Naive B cell (primary cell): Measurements from ENCODE around the gene SEMA3F. TPM values are rescaled to one million over a fixed set of nuclear protein-coding genes. Genes with fewer than 3 reads are reported as not detected.
A peak's percentile ranks its signal among the peaks of the same experiment; 100 is the strongest.

Source experiments
- ATAC-seq, 2 donors: fragments of 150-1000 bp; cut with Tn5 transposase; 2 replicates each; pipeline ENCODE4 v1.10.0; 2021; ENCODE audit warnings: low read depth in 2 of 2, mild to moderate bottlenecking in 2 of 2, moderate library complexity in 2 of 2
- DNase-seq: peaks from one replicate; pipeline ENCODE4 v3.0.0; 2022
- H3K27ac Mint-ChIP-seq, 6 donors: one replicate each; pipeline ENCODE4 v1.8.0; 2020 to 2022; ENCODE audit warnings: mild to moderate bottlenecking in 6 of 6, mixed read lengths in 6 of 6, moderate library complexity in 5 of 6, inconsistent platforms in 2 of 6
- H3K27me3 Mint-ChIP-seq, 3 donors: one replicate each; pipeline ENCODE4 v1.8.0; 2021 to 2022; ENCODE audit warnings: mixed read lengths in 3 of 3, mild to moderate bottlenecking in 1 of 3
- H3K36me3 Mint-ChIP-seq, 2 donors: one replicate each; pipeline ENCODE4 v1.8.0; 2020 to 2022; ENCODE audit warnings: mixed read lengths in 2 of 2, inconsistent platforms in 1 of 2, mild to moderate bottlenecking in 1 of 2
- H3K4me1 Mint-ChIP-seq, 3 donors: one replicate each; pipeline ENCODE4 v1.8.0; 2020 to 2022; ENCODE audit warnings: mixed read lengths in 3 of 3, inconsistent platforms in 1 of 3, mild to moderate bottlenecking in 1 of 3, moderate library complexity in 1 of 3
- H3K4me3 Mint-ChIP-seq, 8 donors: one replicate each; pipeline ENCODE4 v1.8.0; 2020 to 2022; ENCODE audit warnings: mild to moderate bottlenecking in 8 of 8, mixed read lengths in 8 of 8, moderate library complexity in 8 of 8, inconsistent platforms in 2 of 8
- H3K9me3 Mint-ChIP-seq, 7 donors: one replicate each; pipeline ENCODE4 v1.8.0; 2020 to 2022; ENCODE audit warnings: mixed read lengths in 7 of 7, mild to moderate bottlenecking in 5 of 7, inconsistent platforms in 2 of 7, moderate library complexity in 1 of 7
- polyA plus RNA-seq, 6 donors: library from polyadenylated mRNA; unstranded; fragments of 300-500 nt; fragmentation: Illumina TruSeq; gene quantifications; one replicate each; pipeline ENCODE4 v1.2.3, GENCODE V29; 2021; ENCODE audit warnings: low read depth in 6 of 6

Gene SEMA3F
- polyA plus RNA-seq, 6 donors from 2014 or later, result not detected

DNA sequence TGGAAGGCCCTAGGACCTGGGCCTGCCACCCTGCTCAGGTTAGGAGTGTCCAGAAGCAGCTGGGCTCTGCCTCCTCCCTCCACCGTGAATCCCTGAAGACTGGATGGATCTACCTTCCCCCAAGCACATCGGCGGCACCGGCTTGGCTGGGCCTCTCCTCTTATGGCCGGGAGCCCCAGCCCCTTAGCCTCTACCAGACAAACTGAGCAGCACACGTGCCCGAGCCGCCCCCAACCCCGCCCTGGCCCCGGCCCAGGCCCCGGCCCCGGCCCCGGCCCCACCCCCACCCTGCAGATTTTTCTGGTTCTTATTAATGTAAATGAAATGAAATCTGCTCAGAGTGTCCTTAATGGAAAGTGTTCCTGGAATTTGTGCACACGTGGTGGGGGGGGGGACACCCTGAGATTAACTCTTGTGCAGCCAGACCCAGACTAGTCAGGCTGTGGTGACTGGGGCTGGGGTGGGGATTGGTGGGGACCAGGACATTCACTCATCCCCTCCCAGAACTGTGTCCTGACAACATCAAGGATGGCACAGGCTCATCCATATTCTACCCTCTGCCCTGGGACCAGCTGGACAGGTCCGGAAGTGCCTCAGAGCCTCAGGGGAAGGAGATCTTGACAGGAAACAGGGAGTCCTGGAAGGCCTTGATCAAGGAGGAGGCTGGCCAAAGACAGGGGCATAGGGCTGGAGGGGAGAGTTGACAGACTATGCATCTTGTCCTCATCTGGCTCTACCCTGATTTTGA is 30.9 kb upstream of the SEMA3F start:
- DNase-seq (no peak), ATAC-seq (no peak)
- H3K4me3 Mint-ChIP-seq, result no peak overlapping the region
- peaks cover 6 to 10% (median 7%) of the 10 kb centered on the region in 3 donors for H3K4me1 Mint-ChIP-seq
- H3K9me3 Mint-ChIP-seq, result no peaks in the 10 kb centered on the region
- H3K36me3 Mint-ChIP-seq, result no peaks in the 10 kb centered on the region
- H3K27me3 Mint-ChIP-seq, result no peaks in the 10 kb centered on the region
- H3K27ac Mint-ChIP-seq, result peak overlapping the region in 1 of 6 donors; percentile 63

- Mint-ChIP-seq H3K27ac (no peak overlapping the region), H3K9me3 (no peaks in the 10 kb centered on the region), H3K27me3 (no peaks in the 10 kb centered on the region), H3K4me3 (no peak overlapping the region), H3K4me1 (peaks cover 6 to 10% (median 7%) of the 10 kb centered on the region in 3 donors), H3K36me3 (no peaks in the 10 kb centered on the region)
- DNase-seq, result no peak
- ATAC-seq, result no peak
Observed at GRCh38 chr3:50124800-50125178, 30.3 kb upstream of the SEMA3F start.

- ATAC-seq (no peak), DNase-seq (no peak)
- no peaks in the 10 kb centered on the region for H3K36me3 Mint-ChIP-seq
- H3K4me3 Mint-ChIP-seq, result no peak overlapping the region
- H3K4me1 Mint-ChIP-seq, result peaks cover 6 to 10% (median 7%) of the 10 kb centered on the region in 3 donors
- no peaks in the 10 kb centered on the region for H3K27me3 Mint-ChIP-seq
- H3K9me3 Mint-ChIP-seq, result no peaks in the 10 kb centered on the region
- no peak overlapping the region for H3K27ac Mint-ChIP-seq
Observed at GRCh38 chr3:50125541-50126286, 29.4 kb upstream of the SEMA3F start.

GRCh38 chr3:50126287-50127211 is 28.6 kb upstream of the SEMA3F start:
- Mint-ChIP-seq H3K9me3 (no peaks in the 10 kb centered on the region), H3K27me3 (no peaks in the 10 kb centered on the region), H3K4me3 (no peak overlapping the region), H3K36me3 (no peaks in the 10 kb centered on the region), H3K4me1 (peaks cover 6 to 10% (median 7%) of the 10 kb centered on the region in 3 donors), H3K27ac (no peak overlapping the region)
- DNase-seq, result no peak
- ATAC-seq, result no peak

- no peak for DNase-seq
- no peak for ATAC-seq
- Mint-ChIP-seq H3K4me3 (peak overlapping the region in 1 of 8 donors; percentile 5), H3K4me1 (peaks cover 6 to 9% (median 7%) of the 10 kb centered on the region in 3 donors), H3K36me3 (no peaks in the 10 kb centered on the region), H3K9me3 (no peaks in the 10 kb centered on the region), H3K27ac (no peak overlapping the region), H3K27me3 (no peaks in the 10 kb centered on the region)
Observed at GRCh38 chr3:50127251-50127691, 27.9 kb upstream of the SEMA3F start.

DNA sequence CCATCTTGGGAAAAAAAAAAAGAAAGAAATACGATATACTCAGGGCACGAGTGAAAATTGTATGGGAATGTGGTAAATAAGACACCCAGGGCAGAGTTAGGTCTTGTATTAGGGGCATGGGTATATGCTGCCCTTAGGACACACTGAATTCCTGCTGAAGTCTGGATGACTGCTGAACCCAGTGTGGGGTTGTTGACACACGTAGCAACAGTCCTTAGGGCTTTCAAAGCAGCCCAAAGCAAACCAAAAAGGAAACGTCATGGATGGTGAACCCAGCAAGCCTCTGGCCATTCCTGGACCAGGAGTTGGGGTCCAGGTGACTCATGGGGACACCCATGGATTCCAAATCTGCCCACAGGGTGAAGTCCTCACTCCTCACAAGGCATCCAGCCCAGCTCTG is 27.1 kb upstream of the SEMA3F start:
- peaks cover 6 to 7% (median 6%) of the 10 kb centered on the region in 3 donors for H3K4me1 Mint-ChIP-seq
- no peak overlapping the region for H3K4me3 Mint-ChIP-seq
- H3K9me3 Mint-ChIP-seq, result no peaks in the 10 kb centered on the region
- DNase-seq (no peak), ATAC-seq (no peak)
- H3K27ac Mint-ChIP-seq, result no peak overlapping the region
- no peaks in the 10 kb centered on the region for H3K36me3 Mint-ChIP-seq
- peaks cover 0 to 2% (median 0%) of the 10 kb centered on the region in 3 donors for H3K27me3 Mint-ChIP-seq

DNA sequence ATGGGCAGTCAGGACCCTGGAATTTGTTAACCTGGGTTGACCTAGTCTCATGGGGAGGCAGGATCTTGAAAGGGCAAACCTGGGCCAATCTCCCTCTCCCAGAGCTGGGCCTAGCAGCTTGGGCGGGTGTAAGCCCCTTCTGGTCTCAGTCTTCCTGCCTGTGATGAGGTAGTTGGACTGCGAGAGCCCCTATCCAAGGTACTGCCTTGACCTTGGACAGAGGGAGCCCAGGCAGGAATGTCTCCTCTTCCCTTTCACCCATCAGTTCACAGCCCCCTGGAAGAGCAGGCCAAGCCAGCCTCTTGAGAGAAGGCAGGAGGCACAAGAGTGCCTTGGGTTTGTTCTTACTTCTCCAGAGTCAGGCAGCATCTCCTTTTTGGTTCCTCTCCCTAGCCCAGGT is 24.7 kb upstream of the SEMA3F start:
- Mint-ChIP-seq H3K27me3 (peaks cover 0 to 18% (median 0%) of the 10 kb centered on the region in 3 donors), H3K36me3 (no peaks in the 10 kb centered on the region), H3K9me3 (no peaks in the 10 kb centered on the region), H3K4me1 (no peaks in the 10 kb centered on the region), H3K27ac (no peak overlapping the region), H3K4me3 (no peak overlapping the region)
- no peak for ATAC-seq
- DNase-seq, result no peak

DNA sequence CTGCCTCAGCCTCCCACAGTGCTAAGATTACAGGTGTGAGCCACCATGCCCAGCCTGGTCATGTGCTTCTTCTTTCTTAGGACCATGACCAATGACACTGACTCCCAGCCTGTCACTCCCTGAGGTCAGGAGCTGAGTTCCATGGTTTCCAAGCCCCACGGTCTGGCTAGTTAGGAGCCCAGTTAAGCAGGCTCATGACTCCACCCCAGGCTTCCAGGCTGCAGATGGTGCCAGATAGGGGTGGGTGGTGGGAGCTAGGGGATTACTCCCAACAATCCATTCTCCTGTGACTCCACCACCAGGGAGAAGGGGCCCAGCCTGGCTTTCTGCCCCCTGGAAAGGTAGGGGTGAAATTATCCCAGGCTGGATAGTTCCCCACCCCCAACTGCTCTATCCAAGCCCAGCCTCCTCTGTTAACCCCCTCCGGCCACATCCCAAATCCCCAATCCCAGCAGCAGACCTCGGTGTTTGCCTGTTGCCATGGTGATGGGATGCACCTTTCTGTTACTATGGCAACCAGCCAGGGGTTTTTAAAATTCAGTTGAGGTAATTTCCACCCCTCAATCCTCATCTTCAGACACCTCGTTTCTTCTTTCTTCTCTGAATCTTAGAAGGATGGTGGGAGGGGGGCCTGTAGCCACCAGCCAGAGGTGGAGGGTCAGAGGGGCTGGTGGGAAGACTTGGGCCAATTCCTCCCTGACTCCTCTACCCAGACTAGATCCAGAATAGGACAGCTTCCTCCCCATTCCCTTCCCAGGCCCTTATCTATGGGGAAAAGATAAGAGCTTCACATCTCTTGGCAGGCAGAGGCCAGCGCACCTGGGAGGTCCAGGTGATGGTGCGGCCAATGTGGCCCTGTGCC is 22.5 kb upstream of the SEMA3F start:
- Mint-ChIP-seq H3K27me3 (peaks cover 0 to 26% (median 0%) of the 10 kb centered on the region in 3 donors), H3K4me1 (no peaks in the 10 kb centered on the region), H3K27ac (peak overlapping the region in 2 of 6 donors; percentile 42 to 65), H3K9me3 (no peaks in the 10 kb centered on the region), H3K36me3 (no peaks in the 10 kb centered on the region), H3K4me3 (peak overlapping the region in 1 of 8 donors; percentile 55)
- no peak for DNase-seq
- ATAC-seq, result no peak

DNA sequence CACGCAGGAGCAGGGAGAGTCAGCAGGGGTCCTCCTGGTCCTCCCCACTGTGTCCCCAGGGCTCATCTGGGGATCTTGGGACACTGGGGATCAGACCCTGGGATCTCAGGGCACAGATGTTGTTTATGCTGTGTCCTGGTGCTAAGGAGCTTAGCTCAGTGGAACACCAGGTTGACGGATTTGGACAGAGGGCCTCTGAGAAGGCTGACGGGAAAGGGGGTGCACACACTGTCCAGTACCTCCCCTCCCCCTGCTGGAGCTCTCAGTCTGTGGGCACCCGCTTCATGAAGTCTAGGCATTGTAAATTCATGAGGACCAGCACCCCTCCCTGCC is 21.9 kb upstream of the SEMA3F start:
- no peak for ATAC-seq
- H3K27ac Mint-ChIP-seq, result no peak overlapping the region
- H3K27me3 Mint-ChIP-seq, result peaks cover 0 to 28% (median 2%) of the 10 kb centered on the region in 3 donors
- no peak for DNase-seq
- peak overlapping the region in 1 of 8 donors; percentile 82 for H3K4me3 Mint-ChIP-seq
- peaks cover 0 to 1% (median under 1%) of the 10 kb centered on the region in 3 donors for H3K4me1 Mint-ChIP-seq
- H3K9me3 Mint-ChIP-seq, result no peaks in the 10 kb centered on the region
- no peaks in the 10 kb centered on the region for H3K36me3 Mint-ChIP-seq

DNA sequence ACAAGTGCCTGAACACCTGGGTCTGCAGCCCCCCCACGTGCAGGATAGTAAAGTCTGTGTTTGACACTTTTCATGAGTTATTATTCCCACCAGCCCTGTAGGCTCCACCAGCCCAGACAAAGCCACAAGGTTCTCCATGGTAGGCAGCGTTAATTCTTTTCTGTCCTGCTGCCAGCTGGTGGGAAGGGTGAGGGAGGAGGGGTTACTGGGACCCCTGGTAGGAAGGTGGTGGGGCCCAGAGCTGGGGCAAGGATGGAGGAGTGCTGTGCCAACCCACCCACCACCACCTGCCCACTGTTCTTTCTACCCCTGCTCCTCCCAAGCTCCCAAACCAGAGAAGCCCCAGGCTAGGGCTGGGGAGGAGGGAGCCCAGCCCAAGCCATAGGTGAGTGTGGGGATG is 20.8 kb upstream of the SEMA3F start:
- H3K4me3 Mint-ChIP-seq, result no peak overlapping the region
- no peaks in the 10 kb centered on the region for H3K9me3 Mint-ChIP-seq
- no peaks in the 10 kb centered on the region for H3K36me3 Mint-ChIP-seq
- no peak for ATAC-seq
- peaks cover 0 to 38% (median 12%) of the 10 kb centered on the region in 3 donors for H3K27me3 Mint-ChIP-seq
- DNase-seq, result no peak
- H3K4me1 Mint-ChIP-seq, result peaks cover 4 to 10% (median 5%) of the 10 kb centered on the region in 3 donors
- no peak overlapping the region for H3K27ac Mint-ChIP-seq

GRCh38 chr3:50135964-50136363 is 19.2 kb upstream of the SEMA3F start:
- no peak for ATAC-seq
- H3K4me1 Mint-ChIP-seq, result peaks cover 4 to 10% (median 5%) of the 10 kb centered on the region in 3 donors
- peaks cover 0 to 48% (median 23%) of the 10 kb centered on the region in 3 donors for H3K27me3 Mint-ChIP-seq

GRCh38 chr3:50136714-50137405 is 18.3 kb upstream of the SEMA3F start:
- Mint-ChIP-seq H3K27me3 (peaks cover 0 to 49% (median 31%) of the 10 kb centered on the region in 3 donors), H3K36me3 (no peaks in the 10 kb centered on the region), H3K9me3 (no peaks in the 10 kb centered on the region), H3K27ac (peak overlapping the region in 1 of 6 donors; percentile 66), H3K4me1 (peaks cover 4 to 10% (median 5%) of the 10 kb centered on the region in 3 donors), H3K4me3 (no peak overlapping the region)
- ATAC-seq (no peak), DNase-seq (no peak)

More at GRCh38 chr3:50135964-50136363, 19.2 kb upstream of the SEMA3F start:
- no peaks in the 10 kb centered on the region for H3K9me3 Mint-ChIP-seq
- H3K36me3 Mint-ChIP-seq, result no peaks in the 10 kb centered on the region
- no peak overlapping the region for H3K27ac Mint-ChIP-seq
- DNase-seq, result no peak
- no peak overlapping the region for H3K4me3 Mint-ChIP-seq
